ENCODE measurements around the gene PADI2.

PADI2 gene

DNA sequence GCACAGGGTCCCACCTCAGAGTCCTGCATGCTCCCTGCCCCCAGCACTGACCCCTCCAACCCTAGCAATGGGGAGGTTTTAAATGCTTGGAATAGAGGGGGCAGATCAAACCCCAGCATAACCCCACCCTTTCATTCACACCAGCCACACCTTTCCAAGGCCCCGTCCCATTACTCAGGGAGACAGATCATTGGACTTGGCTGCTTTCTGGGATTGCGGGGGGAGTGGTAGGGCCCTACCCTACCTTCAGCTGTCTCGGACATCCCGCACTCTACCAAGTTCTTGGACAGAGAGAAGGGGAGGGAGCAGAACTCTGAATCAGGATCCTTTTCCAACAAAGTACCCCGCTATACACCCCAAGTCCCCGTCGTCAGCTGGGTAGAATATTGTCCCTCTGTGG, 983 bp downstream of the PADI2 start:
- Histone ChIP-seq H3K36me3 (ENCODE audit: insufficient read depth) (no peaks in the 10 kb centered on the region), H3K4me1 (ENCODE audit: low read depth, poor library complexity, severe bottlenecking) (no peaks in the 10 kb centered on the region), H3K27me3 (ENCODE audit: insufficient read depth, low read depth) (peaks cover 82% of the 10 kb centered on the region), H3K4me3 (IDR thresholded peaks at IDR 0.05; ENCODE audit: insufficient read depth, low read depth, low read length) (no peak overlapping the region), H3K4me2 (no peak overlapping the region), H4K20me1 (ENCODE audit: insufficient read depth) (no peaks in the 10 kb centered on the region), H3K79me2 (ENCODE audit: insufficient read depth, low read depth) (no peaks in the 10 kb centered on the region), H2AFZ (ENCODE audit: low read depth) (no peak overlapping the region), H3K27ac (no peak overlapping the region), H3K9ac (no peak overlapping the region)
- TF ChIP-seq, protein P1, sequence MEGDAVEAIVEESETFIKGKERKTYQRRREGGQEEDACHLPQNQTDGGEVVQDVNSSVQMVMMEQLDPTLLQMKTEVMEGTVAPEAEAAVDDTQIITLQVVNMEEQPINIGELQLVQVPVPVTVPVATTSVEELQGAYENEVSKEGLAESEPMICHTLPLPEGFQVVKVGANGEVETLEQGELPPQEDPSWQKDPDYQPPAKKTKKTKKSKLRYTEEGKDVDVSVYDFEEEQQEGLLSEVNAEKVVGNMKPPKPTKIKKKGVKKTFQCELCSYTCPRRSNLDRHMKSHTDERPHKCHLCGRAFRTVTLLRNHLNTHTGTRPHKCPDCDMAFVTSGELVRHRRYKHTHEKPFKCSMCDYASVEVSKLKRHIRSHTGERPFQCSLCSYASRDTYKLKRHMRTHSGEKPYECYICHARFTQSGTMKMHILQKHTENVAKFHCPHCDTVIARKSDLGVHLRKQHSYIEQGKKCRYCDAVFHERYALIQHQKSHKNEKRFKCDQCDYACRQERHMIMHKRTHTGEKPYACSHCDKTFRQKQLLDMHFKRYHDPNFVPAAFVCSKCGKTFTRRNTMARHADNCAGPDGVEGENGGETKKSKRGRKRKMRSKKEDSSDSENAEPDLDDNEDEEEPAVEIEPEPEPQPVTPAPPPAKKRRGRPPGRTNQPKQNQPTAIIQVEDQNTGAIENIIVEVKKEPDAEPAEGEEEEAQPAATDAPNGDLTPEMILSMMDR (conservative IDR thresholded peaks at IDR 0.05; ENCODE audit: low read depth, low read length) = no peak

DNA sequence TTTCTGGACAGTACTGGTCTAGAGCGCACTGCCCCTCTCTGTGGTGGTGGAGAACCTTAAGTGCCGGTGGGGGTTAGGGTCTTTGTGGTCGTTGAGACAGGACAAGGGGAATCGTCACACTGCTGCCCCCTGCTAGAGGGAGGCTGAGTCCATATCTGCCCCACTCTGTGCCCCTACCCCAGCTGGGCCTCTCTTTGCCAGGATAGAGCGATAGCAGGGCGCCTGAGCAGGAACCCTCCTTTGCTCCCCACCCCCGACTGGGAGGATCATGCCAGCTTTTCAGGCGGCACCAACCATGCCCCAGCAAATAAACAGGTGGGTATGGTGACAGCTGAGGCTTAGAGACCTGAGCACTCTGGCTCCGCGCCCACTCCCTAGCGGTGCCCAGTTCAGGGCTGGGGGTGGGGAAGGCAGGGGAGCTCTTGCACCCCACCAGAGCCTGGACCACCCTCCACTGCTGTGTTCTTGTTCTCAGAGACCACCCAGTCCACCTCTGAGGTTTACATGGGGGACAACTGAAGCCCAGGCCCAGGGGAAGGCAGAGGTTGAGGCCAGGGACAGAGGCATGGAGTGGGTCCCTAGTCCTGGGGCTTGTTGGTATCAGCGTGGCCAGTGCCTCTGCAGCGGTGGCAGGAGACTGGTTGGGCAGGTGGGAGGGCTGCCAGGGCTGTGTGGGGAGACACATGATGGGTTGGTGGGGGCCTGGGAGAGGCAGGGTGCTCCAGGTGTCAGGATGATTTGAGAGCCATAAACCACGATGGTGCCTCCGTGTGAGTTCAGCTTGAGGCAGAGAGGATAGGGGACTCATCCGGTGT, 1.6 kb downstream of the PADI2 start:
- H3K4me2 ChIP-seq = no peak overlapping the region
- peaks cover 77% of the 10 kb centered on the region for H3K27me3 ChIP-seq (ENCODE audit: insufficient read depth, low read depth)
- no peaks in the 10 kb centered on the region for H4K20me1 ChIP-seq (ENCODE audit: insufficient read depth)
- H3K79me2 ChIP-seq (ENCODE audit: insufficient read depth, low read depth) = no peaks in the 10 kb centered on the region
- no peaks in the 10 kb centered on the region for H3K4me1 ChIP-seq (ENCODE audit: low read depth, poor library complexity, severe bottlenecking)
- no peaks in the 10 kb centered on the region for H3K36me3 ChIP-seq (ENCODE audit: insufficient read depth)
- TF ChIP-seq, protein P1 (conservative IDR thresholded peaks at IDR 0.05; ENCODE audit: low read depth, low read length) = no peak
- H3K9ac ChIP-seq = no peak overlapping the region
- no peak overlapping the region for H2AFZ ChIP-seq (ENCODE audit: low read depth)
- H3K27ac ChIP-seq = no peak overlapping the region
- H3K4me3 ChIP-seq (IDR thresholded peaks at IDR 0.05; ENCODE audit: insufficient read depth, low read depth, low read length) = no peak overlapping the region

DNA sequence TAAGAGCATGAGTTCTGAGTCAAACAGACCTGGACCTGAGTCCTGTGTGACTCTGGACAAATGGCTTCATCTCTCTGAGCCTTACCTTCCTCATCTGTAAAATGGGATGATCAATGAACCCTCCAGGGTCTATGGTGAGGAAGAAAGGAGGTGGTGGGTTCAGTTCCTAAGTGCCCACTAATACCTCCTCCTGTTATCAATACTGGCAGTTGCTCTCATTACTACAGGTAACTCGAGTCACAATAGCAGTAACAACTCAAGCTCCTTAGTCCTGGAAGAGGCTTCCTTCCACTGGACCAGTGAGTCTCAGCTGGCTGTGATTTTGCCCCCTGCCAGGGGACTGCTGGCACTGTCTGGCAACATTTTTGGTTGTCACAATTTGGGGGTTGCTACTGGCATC, 2.6 kb downstream of the PADI2 start:
- no peak overlapping the region for H3K27ac ChIP-seq
- H3K9ac ChIP-seq = no peak overlapping the region
- H4K20me1 ChIP-seq (ENCODE audit: insufficient read depth) = no peaks in the 10 kb centered on the region
- H3K4me2 ChIP-seq = no peak overlapping the region
- no peak overlapping the region for H3K4me3 ChIP-seq (IDR thresholded peaks at IDR 0.05; ENCODE audit: insufficient read depth, low read depth, low read length)
- no peak overlapping the region for H2AFZ ChIP-seq (ENCODE audit: low read depth)
- H3K27me3 ChIP-seq (ENCODE audit: insufficient read depth, low read depth) = peaks cover 68% of the 10 kb centered on the region
- TF ChIP-seq, protein P1 (conservative IDR thresholded peaks at IDR 0.05; ENCODE audit: low read depth, low read length) = no peak
- H3K4me1 ChIP-seq (ENCODE audit: low read depth, poor library complexity, severe bottlenecking) = no peaks in the 10 kb centered on the region
- no peaks in the 10 kb centered on the region for H3K36me3 ChIP-seq (ENCODE audit: insufficient read depth)
- no peaks in the 10 kb centered on the region for H3K79me2 ChIP-seq (ENCODE audit: insufficient read depth, low read depth)

DNA sequence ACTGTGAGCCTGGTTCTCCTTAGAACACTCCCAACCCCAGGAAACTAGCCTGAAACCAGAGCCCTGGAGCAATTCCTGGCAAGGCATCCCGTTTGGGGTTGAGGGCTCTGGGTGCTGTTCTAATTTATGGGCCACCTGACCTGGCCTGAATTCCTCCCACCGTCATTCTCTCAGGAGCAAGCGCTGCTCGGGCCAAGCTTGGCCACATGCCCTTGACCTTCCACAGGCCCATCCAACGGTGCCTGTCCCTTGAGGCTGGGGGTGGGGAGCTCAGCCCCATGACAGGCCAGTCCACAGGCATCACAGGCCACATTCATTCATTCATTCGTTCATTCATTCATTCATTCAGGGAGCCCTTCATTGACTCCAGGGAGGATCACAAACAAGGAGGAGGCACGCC, 5.3 kb downstream of the PADI2 start:
- no peak overlapping the region for H3K4me2 ChIP-seq
- H2AFZ ChIP-seq (ENCODE audit: low read depth) = no peak overlapping the region
- no peak overlapping the region for H3K4me3 ChIP-seq (IDR thresholded peaks at IDR 0.05; ENCODE audit: insufficient read depth, low read depth, low read length)
- H3K27me3 ChIP-seq (ENCODE audit: insufficient read depth, low read depth) = peaks cover 67% of the 10 kb centered on the region
- H3K79me2 ChIP-seq (ENCODE audit: insufficient read depth, low read depth) = no peaks in the 10 kb centered on the region
- H3K27ac ChIP-seq = no peak overlapping the region
- no peaks in the 10 kb centered on the region for H4K20me1 ChIP-seq (ENCODE audit: insufficient read depth)
- H3K36me3 ChIP-seq (ENCODE audit: insufficient read depth) = no peaks in the 10 kb centered on the region
- H3K9ac ChIP-seq = no peak overlapping the region
- TF ChIP-seq, protein P1 (conservative IDR thresholded peaks at IDR 0.05; ENCODE audit: low read depth, low read length) = no peak
- H3K4me1 ChIP-seq (ENCODE audit: low read depth, poor library complexity, severe bottlenecking) = no peaks in the 10 kb centered on the region

All from KMS-11 (cell line).